Activated CD8-positive, alpha-beta memory T cell treated with anti-CD3 and anti-CD28 coated beads, Interleukin-2, amount 50 U/mL, for 4 hours (primary cell): ENCODE measurements around the gene GLCCI1.

Source experiments
- DNase-seq: peaks from one replicate; pipeline ENCODE4 v3.0.0-alpha.2; 2020

Gene GLCCI1

GRCh38 chr7:7968544-7969305, at the start of gene GLCCI1:
GLCCI1 (plus strand) TSS chr7:7968796; CDS start chr7:7969351, 555 bp downstream.
- peak; percentile 94 for DNase-seq

GRCh38 chr7:7919449-7919945, 49.1 kb upstream of the GLCCI1 start:
- no peak for DNase-seq

GRCh38 chr7:7920056-7920455, 48.5 kb upstream of the GLCCI1 start:
- no peak for DNase-seq

- DNase-seq = no peak
Observed at GRCh38 chr7:7920481-7920880, 48.1 kb upstream of the GLCCI1 start.

GRCh38 chr7:7921830-7922229, 46.8 kb upstream of the GLCCI1 start:
- no peak for DNase-seq

GRCh38 chr7:7922684-7923385, 45.8 kb upstream of the GLCCI1 start:
- DNase-seq = no peak

GRCh38 chr7:7923818-7924217, 44.8 kb upstream of the GLCCI1 start:
- no peak for DNase-seq

GRCh38 chr7:7924303-7924702, 44.3 kb upstream of the GLCCI1 start:
- DNase-seq = no peak

GRCh38 chr7:7931626-7932025, 37.0 kb upstream of the GLCCI1 start:
- no peak for DNase-seq

GRCh38 chr7:7932553-7932952, 36.0 kb upstream of the GLCCI1 start:
- no peak for DNase-seq

GRCh38 chr7:7933915-7934526, 34.6 kb upstream of the GLCCI1 start:
- no peak for DNase-seq

GRCh38 chr7:7934945-7935344, 33.7 kb upstream of the GLCCI1 start:
- no peak for DNase-seq

GRCh38 chr7:7938471-7938870, 30.1 kb upstream of the GLCCI1 start:
- no peak for DNase-seq

GRCh38 chr7:7943951-7944350, 24.6 kb upstream of the GLCCI1 start:
- DNase-seq = no peak

- peak; percentile 28 for DNase-seq
Observed at GRCh38 chr7:7944619-7945282, 23.8 kb upstream of the GLCCI1 start.

- DNase-seq = no peak
Observed at GRCh38 chr7:7946486-7946885, 22.1 kb upstream of the GLCCI1 start.

- no peak for DNase-seq
Observed at GRCh38 chr7:7948232-7948631, 20.4 kb upstream of the GLCCI1 start.

- DNase-seq = no peak
Observed at GRCh38 chr7:7953806-7954205, 14.8 kb upstream of the GLCCI1 start.

- no peak for DNase-seq
Observed at GRCh38 chr7:7956531-7957128, 12.0 kb upstream of the GLCCI1 start.

- no peak for DNase-seq
Observed at GRCh38 chr7:7957513-7957912, 11.1 kb upstream of the GLCCI1 start.

- DNase-seq = no peak
Observed at GRCh38 chr7:7959979-7960670, 8.5 kb upstream of the GLCCI1 start.

- DNase-seq = no peak
Observed at GRCh38 chr7:7962851-7963250, 5.7 kb upstream of the GLCCI1 start.
